A673 (cell line): ENCODE results near the gene NOP56. TPM values are rescaled to one million over a fixed set of nuclear protein-coding genes. Genes with fewer than 3 reads are reported as not detected.

Experiments
- BruUV-seq: library from RNA; stranded (reverse); fragments of 400-500 nt; replicated peaks from 2 replicates; lab custom pipeline; 2021; lab: Mats Ljungman, UMichigan
- CTCF ChIA-PET: fragments of 300-600 bp; sonication (Branson Sonifier 250); formaldehyde crosslinking; loops from one replicate; lab custom pipeline; 2022; ENCODE audit warnings: antibody characterized with exemption; lab: Charles Lee
- POLR2A ChIA-PET: fragments of 300-600 bp; sonication (Branson Sonifier 250); formaldehyde crosslinking; loops from one replicate; lab custom pipeline; 2022; ENCODE audit warnings: antibody characterized with exemption; ENCODE audit not compliant: low non-redundant PET; lab: Charles Lee
- DNase-seq: peaks from one replicate; pipeline ENCODE4 v3.0.0-alpha.2; 2015; ENCODE audit warnings: low spot score
- H3K27ac ChIP-seq: fragments of 200-600 bp; sonication (generic); 2 replicates; pipeline ENCODE4 v1.5.1; 2016; ENCODE audit warnings: mixed run types, low read depth, mild to moderate bottlenecking, mixed read lengths, antibody characterized with exemption, low read length; ENCODE audit not compliant: poor library complexity, severe bottlenecking
- H3K27me3 ChIP-seq: fragments of 200-600 bp; sonication (generic); replicated peaks from 2 replicates; pipeline ENCODE4 v1.6.1; 2017; ENCODE audit warnings: mixed run types, low read depth, mild to moderate bottlenecking, mixed read lengths, antibody characterized with exemption, low read length; ENCODE audit not compliant: insufficient read depth, poor library complexity
- H3K36me3 ChIP-seq: fragments of 200-600 bp; sonication (generic); 2 replicates; pipeline ENCODE4 v1.6.1; 2016; ENCODE audit warnings: mixed run types, mild to moderate bottlenecking, mixed read lengths, antibody characterized with exemption, low read length; ENCODE audit not compliant: insufficient read depth, poor library complexity, severe bottlenecking
- H3K4me1 ChIP-seq: fragments of 200-600 bp; sonication (generic); 2 replicates; pipeline ENCODE4 v1.6.1; 2017; ENCODE audit warnings: mixed run types, mild to moderate bottlenecking, mixed read lengths, antibody characterized with exemption, low read length; ENCODE audit not compliant: insufficient read depth, poor library complexity, severe bottlenecking
- H3K4me3 ChIP-seq: fragments of 200-600 bp; sonication (generic); 2 replicates; pipeline ENCODE4 v1.5.1; 2016; ENCODE audit warnings: low read depth, mixed run types, mild to moderate bottlenecking, mixed read lengths, low read length; ENCODE audit not compliant: poor library complexity, severe bottlenecking
- H3K9me3 ChIP-seq: fragments of 200-600 bp; sonication (generic); 2 replicates; pipeline ENCODE4 v1.6.1; 2016; ENCODE audit warnings: mixed run types, low read depth, mild to moderate bottlenecking, mixed read lengths, antibody characterized with exemption, low read length; ENCODE audit not compliant: poor library complexity, severe bottlenecking
- CTCF ChIP-seq: fragments of 300-800, 200-600 bp; sonication (generic); conservative IDR thresholded peaks from 2 replicates; pipeline ENCODE4 v1.5.1; 2017; ENCODE audit warnings: low read depth, mild to moderate bottlenecking, antibody characterized with exemption, low read length, moderate library complexity, mixed read lengths
- EZH2 ChIP-seq: fragments of 200-600 bp; sonication (generic); IDR thresholded peaks from 2 replicates; pipeline ENCODE4 v1.6.1; 2017; ENCODE audit warnings: borderline replicate concordance, low read depth, mild to moderate bottlenecking, mixed read lengths, antibody characterized with exemption, low read length; ENCODE audit not compliant: poor library complexity, severe bottlenecking
- intact Hi-C: fragments of 100-400 bp; cut with micrococcal nuclease; formaldehyde crosslinking; loops from one replicate; pipeline ENCODE4 v1.10.0; 2022; ENCODE audit not compliant: unreplicated experiment
- total RNA-seq: library from RNA; stranded (reverse); gene quantifications from 2 replicates; pipeline ENCODE4 v1.2.3, GENCODE V29; 2021

The NOP56 gene
- total RNA-seq, 1 experiment from 2014 or later: 704 TPM

GRCh38 chr20:2698912-2699311 is 46.5 kb downstream of the NOP56 start:
- Histone ChIP-seq H3K4me3 (no peak overlapping the region), H3K27ac (no peak overlapping the region), H3K9me3 (no peaks in the 10 kb centered on the region), H3K36me3 (no peaks in the 10 kb centered on the region), H3K27me3 (peaks cover 22% of the 10 kb centered on the region), H3K4me1 (peaks cover 13% of the 10 kb centered on the region)
- POLR2A ChIA-PET: no interaction called here
- CTCF ChIA-PET: no interaction called here
- BruUV-seq: no TSS peak
- intact Hi-C loops: loop anchor here (5.0 kb wide), 1 partner anchor 303 kb away; no protein-coding TSS in a partner anchor
- TF ChIP-seq EZH2: no peak
- TF ChIP-seq CTCF: no peak
- DNase-seq: no peak

- Histone ChIP-seq H3K36me3 (no peaks in the 10 kb centered on the region), H3K27ac (no peak overlapping the region), H3K27me3 (peaks cover 12% of the 10 kb centered on the region), H3K9me3 (no peaks in the 10 kb centered on the region), H3K4me3 (no peak overlapping the region), H3K4me1 (peaks cover 13% of the 10 kb centered on the region)
- ChIA-PET CTCF (no interaction called here), POLR2A (no interaction called here)
- intact Hi-C loops: loop anchor here (5.0 kb wide), 1 partner anchor 302 kb away; no protein-coding TSS in a partner anchor
- BruUV-seq: no TSS peak
- TF ChIP-seq CTCF (no peak), EZH2 (no peak)
- DNase-seq: no peak
Observed at GRCh38 chr20:2699775-2700413, 47.5 kb downstream of the NOP56 start.

- CTCF ChIA-PET: interaction anchor here (0.6 kb wide), 1 partner anchor 395 kb away, joined by 3 read pairs; no protein-coding TSS in a partner anchor
- BruUV-seq: no TSS peak
- no peak for DNase-seq
- TF ChIP-seq CTCF: no peak
- TF ChIP-seq EZH2: no peak
- Histone ChIP-seq H3K9me3 (no peaks in the 10 kb centered on the region), H3K27me3 (peaks cover under 1% of the 10 kb centered on the region), H3K27ac (no peak overlapping the region), H3K4me3 (no peak overlapping the region), H3K4me1 (peaks cover 13% of the 10 kb centered on the region), H3K36me3 (no peaks in the 10 kb centered on the region)
- intact Hi-C loops: no loop called here
- POLR2A ChIA-PET: interaction anchor here (0.5 kb wide), 1 partner anchor 28 kb away, joined by 5 read pairs; no protein-coding TSS in a partner anchor
Observed at GRCh38 chr20:2700913-2701620, 48.6 kb downstream of the NOP56 start.
